Fibroblast of peridontal ligament (primary cell): ENCODE measurements around the gene CHRNA9.

Source experiments
- DNase-seq: peaks from one replicate; pipeline ENCODE4 v3.0.0-alpha.2; 2010; ENCODE audit errors: extremely low read depth

The CHRNA9 gene

GRCh38 chr4:40337523-40337922 lies 2.4 kb downstream of the CHRNA9 start:
- no peak for DNase-seq

- no peak for DNase-seq
These were observed 4.9 kb downstream of the CHRNA9 start for GRCh38 chr4:40340030-40340429.

- DNase-seq: no peak
These were observed 12.3 kb downstream of the CHRNA9 start for GRCh38 chr4:40347472-40347871.

GRCh38 chr4:40348000-40348399 lies 12.9 kb downstream of the CHRNA9 start:
- no peak for DNase-seq

GRCh38 chr4:40349561-40350198 lies 14.5 kb downstream of the CHRNA9 start:
- DNase-seq: peak; percentile 44

- no peak for DNase-seq
These were observed 15.6 kb downstream of the CHRNA9 start for GRCh38 chr4:40350627-40351227.

- DNase-seq: no peak
These were observed 19.0 kb downstream of the CHRNA9 start for GRCh38 chr4:40354158-40354557.

- no peak for DNase-seq
These were observed 20.0 kb downstream of the CHRNA9 start for GRCh38 chr4:40355131-40355530.

GRCh38 chr4:40357738-40358137 lies 22.6 kb downstream of the CHRNA9 start:
- peak; percentile 9 for DNase-seq

- no peak for DNase-seq
These were observed 26.2 kb downstream of the CHRNA9 start for GRCh38 chr4:40361338-40361737.

GRCh38 chr4:40363382-40363920 lies 28.3 kb downstream of the CHRNA9 start:
- no peak for DNase-seq

- DNase-seq: no peak
These were observed 28.8 kb downstream of the CHRNA9 start for GRCh38 chr4:40363945-40364344.

- no peak for DNase-seq
These were observed 30.6 kb downstream of the CHRNA9 start for GRCh38 chr4:40365766-40366165.

- DNase-seq: no peak
These were observed 32.3 kb downstream of the CHRNA9 start for GRCh38 chr4:40367451-40367850.

GRCh38 chr4:40369437-40370274 lies 34.5 kb downstream of the CHRNA9 start:
- no peak for DNase-seq

GRCh38 chr4:40372651-40373050 lies 37.5 kb downstream of the CHRNA9 start:
- no peak for DNase-seq

- no peak for DNase-seq
These were observed 38.5 kb downstream of the CHRNA9 start for GRCh38 chr4:40373636-40374035.

- no peak for DNase-seq
These were observed 40.0 kb downstream of the CHRNA9 start for GRCh38 chr4:40375095-40375494.

- DNase-seq: no peak
These were observed 40.5 kb downstream of the CHRNA9 start for GRCh38 chr4:40375620-40376019.

- peak; percentile 5 for DNase-seq
These were observed 42.6 kb downstream of the CHRNA9 start for GRCh38 chr4:40377512-40378365.

- no peak for DNase-seq
These were observed 43.5 kb downstream of the CHRNA9 start for GRCh38 chr4:40378619-40379018.

- DNase-seq: no peak
These were observed 44.1 kb downstream of the CHRNA9 start for GRCh38 chr4:40379248-40379647.
